Skeletal muscle satellite cell (primary cell): ENCODE data around the gene GRIN3A.

Experiments used
- H3K27me3 ChIP-seq: 2 replicates; pipeline ENCODE4 v1.7.0; 2013; ENCODE audit warnings: low read length; ENCODE audit not compliant: control insufficient read depth, insufficient read depth
- H3K36me3 ChIP-seq: 2 replicates; pipeline ENCODE4 v1.7.0; 2013; ENCODE audit warnings: mild to moderate bottlenecking, control low read depth, low read length; ENCODE audit not compliant: insufficient read depth
- H3K4me1 ChIP-seq: 2 replicates; pipeline ENCODE4 v1.7.0; 2013; ENCODE audit warnings: low read length; ENCODE audit not compliant: control insufficient read depth, insufficient read depth
- H3K4me2 ChIP-seq: 2 replicates; pipeline ENCODE4 v1.7.0; 2013; ENCODE audit warnings: mild to moderate bottlenecking, low read length
- H3K4me3 ChIP-seq: 2 replicates; pipeline ENCODE4 v1.7.0; 2013; ENCODE audit warnings: low read length
- H3K9ac ChIP-seq: 2 replicates; pipeline ENCODE4 v1.7.0; 2013; ENCODE audit warnings: mild to moderate bottlenecking, low read depth, low read length, moderate library complexity
- H3K9me3 ChIP-seq: replicated peaks from 2 replicates; pipeline ENCODE4 v1.7.0; 2013; ENCODE audit warnings: mild to moderate bottlenecking, control low read depth, low read length

Gene GRIN3A

GRCh38 chr9:101664453-101664852 is 74.0 kb downstream of the GRIN3A start:
- H3K9me3 ChIP-seq, result no peaks in the 10 kb centered on the region
- H3K4me1 ChIP-seq, result no peaks in the 10 kb centered on the region
- no peaks in the 10 kb centered on the region for H3K36me3 ChIP-seq
- H3K27me3 ChIP-seq, result no peaks in the 10 kb centered on the region
- no peak overlapping the region for H3K4me3 ChIP-seq
- no peak overlapping the region for H3K4me2 ChIP-seq
- no peak overlapping the region for H3K9ac ChIP-seq

GRCh38 chr9:101652601-101653175 is 85.8 kb downstream of the GRIN3A start:
- no peaks in the 10 kb centered on the region for H3K36me3 ChIP-seq
- no peak overlapping the region for H3K4me3 ChIP-seq
- no peak overlapping the region for H3K9ac ChIP-seq
- H3K4me2 ChIP-seq, result no peak overlapping the region
- H3K27me3 ChIP-seq, result no peaks in the 10 kb centered on the region
- H3K9me3 ChIP-seq, result no peaks in the 10 kb centered on the region
- no peaks in the 10 kb centered on the region for H3K4me1 ChIP-seq

- no peaks in the 10 kb centered on the region for H3K36me3 ChIP-seq
- no peak overlapping the region for H3K4me3 ChIP-seq
- H3K4me1 ChIP-seq, result no peaks in the 10 kb centered on the region
- H3K9me3 ChIP-seq, result no peaks in the 10 kb centered on the region
- H3K9ac ChIP-seq, result no peak overlapping the region
- no peaks in the 10 kb centered on the region for H3K27me3 ChIP-seq
- H3K4me2 ChIP-seq, result no peak overlapping the region
Observed at GRCh38 chr9:101650142-101650541, 88.3 kb downstream of the GRIN3A start.

- no peak overlapping the region for H3K9ac ChIP-seq
- no peak overlapping the region for H3K4me3 ChIP-seq
- H3K9me3 ChIP-seq, result no peaks in the 10 kb centered on the region
- H3K4me1 ChIP-seq, result no peaks in the 10 kb centered on the region
- H3K36me3 ChIP-seq, result no peaks in the 10 kb centered on the region
- no peaks in the 10 kb centered on the region for H3K27me3 ChIP-seq
- no peak overlapping the region for H3K4me2 ChIP-seq
Observed at GRCh38 chr9:101648493-101648892, 90.0 kb downstream of the GRIN3A start.

GRCh38 chr9:101639785-101640665 is 98.4 kb downstream of the GRIN3A start:
- Histone ChIP-seq H3K9ac (no peak overlapping the region), H3K9me3 (peaks cover 2% of the 10 kb centered on the region)

GRCh38 chr9:101639311-101639710 is 99.1 kb downstream of the GRIN3A start:
- Histone ChIP-seq H3K9ac (no peak overlapping the region), H3K4me3 (no peak overlapping the region), H3K4me1 (no peaks in the 10 kb centered on the region), H3K27me3 (no peaks in the 10 kb centered on the region), H3K9me3 (peaks cover 2% of the 10 kb centered on the region), H3K36me3 (no peaks in the 10 kb centered on the region), H3K4me2 (no peak overlapping the region)

More at GRCh38 chr9:101639785-101640665, 98.4 kb downstream of the GRIN3A start:
- no peaks in the 10 kb centered on the region for H3K36me3 ChIP-seq
- H3K4me1 ChIP-seq, result no peaks in the 10 kb centered on the region
- no peak overlapping the region for H3K4me3 ChIP-seq
- H3K4me2 ChIP-seq, result no peak overlapping the region
- no peaks in the 10 kb centered on the region for H3K27me3 ChIP-seq

GRCh38 chr9:101636247-101636646 is 102.2 kb downstream of the GRIN3A start:
- H3K9ac ChIP-seq, result no peak overlapping the region
- H3K9me3 ChIP-seq, result no peaks in the 10 kb centered on the region
- H3K36me3 ChIP-seq, result no peaks in the 10 kb centered on the region
- no peak overlapping the region for H3K4me3 ChIP-seq
- no peak overlapping the region for H3K4me2 ChIP-seq
- H3K27me3 ChIP-seq, result no peaks in the 10 kb centered on the region
- H3K4me1 ChIP-seq, result no peaks in the 10 kb centered on the region

GRCh38 chr9:101635473-101635872 is 103.0 kb downstream of the GRIN3A start:
- H3K27me3 ChIP-seq, result no peaks in the 10 kb centered on the region
- H3K4me3 ChIP-seq, result no peak overlapping the region
- no peak overlapping the region for H3K4me2 ChIP-seq
- no peaks in the 10 kb centered on the region for H3K9me3 ChIP-seq
- H3K4me1 ChIP-seq, result no peaks in the 10 kb centered on the region
- no peak overlapping the region for H3K9ac ChIP-seq
- no peaks in the 10 kb centered on the region for H3K36me3 ChIP-seq

GRCh38 chr9:101634741-101635409 is 103.6 kb downstream of the GRIN3A start:
- no peaks in the 10 kb centered on the region for H3K4me1 ChIP-seq
- H3K4me2 ChIP-seq, result no peak overlapping the region
- H3K36me3 ChIP-seq, result no peaks in the 10 kb centered on the region
- no peak overlapping the region for H3K4me3 ChIP-seq
- no peaks in the 10 kb centered on the region for H3K27me3 ChIP-seq
- no peaks in the 10 kb centered on the region for H3K9me3 ChIP-seq
- H3K9ac ChIP-seq, result no peak overlapping the region

- H3K9me3 ChIP-seq, result no peaks in the 10 kb centered on the region
- no peaks in the 10 kb centered on the region for H3K27me3 ChIP-seq
- H3K36me3 ChIP-seq, result no peaks in the 10 kb centered on the region
- no peak overlapping the region for H3K4me3 ChIP-seq
- no peak overlapping the region for H3K4me2 ChIP-seq
- H3K9ac ChIP-seq, result no peak overlapping the region
- no peaks in the 10 kb centered on the region for H3K4me1 ChIP-seq
Observed at GRCh38 chr9:101632611-101633010, 105.8 kb downstream of the GRIN3A start.

- Histone ChIP-seq H3K9ac (no peak overlapping the region), H3K9me3 (no peaks in the 10 kb centered on the region), H3K4me3 (no peak overlapping the region), H3K36me3 (no peaks in the 10 kb centered on the region), H3K27me3 (no peaks in the 10 kb centered on the region), H3K4me2 (no peak overlapping the region), H3K4me1 (no peaks in the 10 kb centered on the region)
Observed at GRCh38 chr9:101631892-101632291, 106.6 kb downstream of the GRIN3A start.
